Activated B cell treated with CpG ODN at 0.5 μM for 24 hours (primary cell): ENCODE results near the gene CHRNE. TPM values are rescaled to one million over a fixed set of nuclear protein-coding genes. Genes with fewer than 3 reads are reported as not detected.
"Not testable (repeated sequence)": the region's sequence is repeated elsewhere in the genome, so short reads cannot be mapped to it uniquely, and the experiment has no call there.

Source experiments
- ATAC-seq: fragments of 200-7000 bp; cut with Tn5 transposase; one replicate; pipeline ENCODE4 v1.10.0; 2021; ENCODE audit warnings: low read depth, mild to moderate bottlenecking, moderate library complexity
- CTCF ChIA-PET: fragments of 350-600 bp; sonication (Branson Sonifier 250); formaldehyde crosslinking; loops from one replicate; lab custom pipeline; 2021; ENCODE audit warnings: antibody characterized with exemption; lab: Charles Lee
- POLR2A ChIA-PET: fragments of 350-600 bp; sonication (Branson Sonifier 250); formaldehyde crosslinking; loops from one replicate; lab custom pipeline; 2021; ENCODE audit warnings: antibody characterized with exemption; lab: Charles Lee
- DNase-seq: peaks from one replicate; pipeline ENCODE4 v3.0.0; 2022
- H3K27ac Mint-ChIP-seq: one replicate; pipeline ENCODE4 v1.8.0; 2020; ENCODE audit warnings: mixed read lengths
- H3K27me3 Mint-ChIP-seq: one replicate; pipeline ENCODE4 v1.8.0; 2021; ENCODE audit warnings: mixed read lengths
- H3K36me3 Mint-ChIP-seq: one replicate; pipeline ENCODE4 v1.8.0; 2021; ENCODE audit warnings: low read depth, mixed read lengths
- H3K4me1 Mint-ChIP-seq: one replicate; pipeline ENCODE4 v1.8.0; 2021; ENCODE audit warnings: mixed read lengths
- H3K4me3 Mint-ChIP-seq: one replicate; pipeline ENCODE4 v1.8.0; 2020; ENCODE audit warnings: mild to moderate bottlenecking, mixed read lengths
- H3K9me3 Mint-ChIP-seq: one replicate; pipeline ENCODE4 v1.8.0; 2020; ENCODE audit warnings: mixed read lengths
- intact Hi-C: fragments of 100-400 bp; cut with micrococcal nuclease; formaldehyde crosslinking; loops from one replicate; pipeline ENCODE4 v1.15.1; 2024
- total RNA-seq: library from RNA; stranded (reverse); gene quantifications from 2 replicates; pipeline ENCODE4 v1.2.3, GENCODE V29; 2022
- TF ChIP-seq, protein P1 (sequence below): fragments of 200-600 bp; IDR thresholded peaks from one replicate; pipeline ENCODE4 v1.8.0; 2022; ENCODE audit warnings: antibody characterized with exemption, mild to moderate bottlenecking

Gene CHRNE
- total RNA-seq, 1 donor from 2014 or later: 0.38 TPM

GRCh38 chr17:4872786-4873185, 30.1 kb downstream of the CHRNE start:
- DNase-seq (no peak), ATAC-seq (no peak)
- H3K27me3 Mint-ChIP-seq: no peaks in the 10 kb centered on the region
- H3K36me3 Mint-ChIP-seq: peaks cover 27% of the 10 kb centered on the region
- no peaks in the 10 kb centered on the region for H3K4me1 Mint-ChIP-seq
- intact Hi-C loops: no loop called here
- POLR2A ChIA-PET: no interaction called here
- CTCF ChIA-PET: no interaction called here
- no peak overlapping the region for H3K4me3 Mint-ChIP-seq
- TF ChIP-seq, protein P1, sequence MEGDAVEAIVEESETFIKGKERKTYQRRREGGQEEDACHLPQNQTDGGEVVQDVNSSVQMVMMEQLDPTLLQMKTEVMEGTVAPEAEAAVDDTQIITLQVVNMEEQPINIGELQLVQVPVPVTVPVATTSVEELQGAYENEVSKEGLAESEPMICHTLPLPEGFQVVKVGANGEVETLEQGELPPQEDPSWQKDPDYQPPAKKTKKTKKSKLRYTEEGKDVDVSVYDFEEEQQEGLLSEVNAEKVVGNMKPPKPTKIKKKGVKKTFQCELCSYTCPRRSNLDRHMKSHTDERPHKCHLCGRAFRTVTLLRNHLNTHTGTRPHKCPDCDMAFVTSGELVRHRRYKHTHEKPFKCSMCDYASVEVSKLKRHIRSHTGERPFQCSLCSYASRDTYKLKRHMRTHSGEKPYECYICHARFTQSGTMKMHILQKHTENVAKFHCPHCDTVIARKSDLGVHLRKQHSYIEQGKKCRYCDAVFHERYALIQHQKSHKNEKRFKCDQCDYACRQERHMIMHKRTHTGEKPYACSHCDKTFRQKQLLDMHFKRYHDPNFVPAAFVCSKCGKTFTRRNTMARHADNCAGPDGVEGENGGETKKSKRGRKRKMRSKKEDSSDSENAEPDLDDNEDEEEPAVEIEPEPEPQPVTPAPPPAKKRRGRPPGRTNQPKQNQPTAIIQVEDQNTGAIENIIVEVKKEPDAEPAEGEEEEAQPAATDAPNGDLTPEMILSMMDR: no peak
- H3K27ac Mint-ChIP-seq: no peak overlapping the region
- no peaks in the 10 kb centered on the region for H3K9me3 Mint-ChIP-seq

DNA sequence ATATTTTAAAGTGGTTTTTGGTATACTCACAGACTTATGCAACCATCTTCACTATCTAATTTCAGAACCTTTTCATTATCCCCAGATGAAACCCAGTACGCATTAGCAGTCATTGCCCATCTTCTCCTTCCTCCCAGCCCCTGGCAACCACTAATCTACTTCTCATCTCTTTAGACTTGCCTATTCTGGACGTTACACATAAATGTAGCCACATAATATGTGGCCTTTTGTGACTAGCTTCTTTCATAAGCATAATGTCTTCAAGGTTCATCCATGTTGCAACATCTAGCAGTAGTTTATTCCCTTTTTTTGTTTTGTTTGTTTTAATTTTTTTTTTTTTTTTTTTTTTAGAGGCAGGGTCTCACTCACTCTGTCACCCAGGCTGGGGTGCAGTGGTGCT, 32.0 kb downstream of the CHRNE start:
- no peaks in the 10 kb centered on the region for H3K4me1 Mint-ChIP-seq
- H3K27ac Mint-ChIP-seq: no peak overlapping the region
- H3K36me3 Mint-ChIP-seq: peaks cover 18% of the 10 kb centered on the region
- CTCF ChIA-PET: interaction anchor here (1.4 kb wide), 1 partner anchor 10 kb away, joined by 3 read pairs; no protein-coding TSS in a partner anchor
- ATAC-seq (no peak), DNase-seq (no peak)
- TF ChIP-seq, protein P1: no peak
- intact Hi-C loops: no loop called here
- POLR2A ChIA-PET: interaction anchor here (0.7 kb wide), 1 partner anchor 332 kb away, joined by 4 read pairs; no protein-coding TSS in a partner anchor
- H3K4me3 Mint-ChIP-seq: no peak overlapping the region
- H3K9me3 Mint-ChIP-seq: no peaks in the 10 kb centered on the region
- no peaks in the 10 kb centered on the region for H3K27me3 Mint-ChIP-seq

GRCh38 chr17:4869058-4869998, 33.6 kb downstream of the CHRNE start:
- ATAC-seq, H3K27ac Mint-ChIP-seq, intact Hi-C loops, DNase-seq, H3K4me3 Mint-ChIP-seq, H3K4me1 Mint-ChIP-seq, H3K27me3 Mint-ChIP-seq, H3K9me3 Mint-ChIP-seq, POLR2A ChIA-PET: not testable (repeated sequence)
- CTCF ChIA-PET: interaction anchor here (0.6 kb wide), 1 partner anchor 312 kb away, joined by 4 read pairs; no protein-coding TSS in a partner anchor
- peaks cover 14% of the 10 kb centered on the region for H3K36me3 Mint-ChIP-seq

DNA sequence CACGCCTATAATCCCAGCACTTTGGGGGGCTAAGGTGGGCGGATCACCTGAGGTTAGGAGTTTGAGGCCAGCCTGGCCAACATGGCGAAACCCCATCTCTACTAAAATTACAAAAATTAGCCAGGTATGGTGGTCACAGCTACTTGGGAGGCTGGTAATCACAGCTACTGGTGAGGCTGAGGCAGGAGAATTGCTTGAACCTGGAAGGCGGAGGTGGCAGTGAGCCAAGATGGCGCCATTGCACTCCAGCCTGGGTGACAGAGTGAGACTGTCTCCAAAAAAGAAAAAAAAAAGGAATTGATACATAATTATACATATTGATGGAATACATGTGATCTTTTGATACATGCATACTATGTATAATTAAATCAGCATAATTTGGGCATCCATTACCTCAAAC, 35.4 kb downstream of the CHRNE start:
- CTCF ChIA-PET: interaction anchor here (0.7 kb wide), 1 partner anchor 35 kb away, joined by 6 read pairs; no protein-coding TSS in a partner anchor
- intact Hi-C loops, H3K4me1 Mint-ChIP-seq, ATAC-seq, H3K4me3 Mint-ChIP-seq, H3K27ac Mint-ChIP-seq, H3K9me3 Mint-ChIP-seq, DNase-seq, H3K27me3 Mint-ChIP-seq, POLR2A ChIA-PET: not testable (repeated sequence)
- peaks cover 12% of the 10 kb centered on the region for H3K36me3 Mint-ChIP-seq

DNA sequence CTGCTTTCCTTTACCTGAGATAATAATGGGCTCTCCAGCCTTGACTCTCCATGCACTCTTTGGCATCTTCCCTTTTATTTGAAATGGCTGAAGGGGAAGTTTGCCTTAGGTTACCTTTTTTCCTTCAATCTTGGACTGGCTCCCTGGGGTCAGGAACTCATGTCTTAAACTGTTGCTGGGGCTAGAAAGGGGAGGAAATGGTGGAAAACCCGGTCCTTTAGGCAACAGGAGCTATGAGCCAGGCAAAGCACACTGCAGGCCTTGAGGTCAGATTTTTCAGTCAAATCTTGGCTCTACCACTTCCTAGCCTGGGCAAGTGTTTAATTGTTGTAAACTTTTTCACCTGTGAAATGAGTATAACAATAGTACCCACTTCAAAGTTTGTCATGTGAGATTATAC, 39.6 kb downstream of the CHRNE start:
- no peak overlapping the region for H3K4me3 Mint-ChIP-seq
- intact Hi-C loops: no loop called here
- TF ChIP-seq, protein P1: no peak
- no peak overlapping the region for H3K27ac Mint-ChIP-seq
- H3K36me3 Mint-ChIP-seq: peaks cover 23% of the 10 kb centered on the region
- no peak for ATAC-seq
- POLR2A ChIA-PET: no interaction called here
- no peaks in the 10 kb centered on the region for H3K9me3 Mint-ChIP-seq
- no peaks in the 10 kb centered on the region for H3K4me1 Mint-ChIP-seq
- CTCF ChIA-PET: no interaction called here
- no peak for DNase-seq
- H3K27me3 Mint-ChIP-seq: no peaks in the 10 kb centered on the region

- Mint-ChIP-seq H3K4me3 (no peak overlapping the region), H3K4me1 (peaks cover under 1% of the 10 kb centered on the region), H3K36me3 (peaks cover 21% of the 10 kb centered on the region), H3K9me3 (no peaks in the 10 kb centered on the region), H3K27me3 (no peaks in the 10 kb centered on the region), H3K27ac (no peak overlapping the region)
- CTCF ChIA-PET: no interaction called here
- no peak for ATAC-seq
- DNase-seq: no peak
- intact Hi-C loops: no loop called here
- POLR2A ChIA-PET: no interaction called here
- TF ChIP-seq, protein P1: no peak
Observed at GRCh38 chr17:4862720-4863119, 40.2 kb downstream of the CHRNE start.
